Panc1 (cell line): Measurements from ENCODE around the gene SPATA16. TPM values are rescaled to one million over a fixed set of nuclear protein-coding genes. Genes with fewer than 3 reads are reported as not detected.

Experiments
- ATAC-seq: fragments of 200-7000 bp; cut with Tn5 transposase; 2 replicates; pipeline ENCODE4 v1.9.1; 2020; ENCODE audit warnings: mild to moderate bottlenecking, moderate library complexity
- BruUV-seq: library from RNA; stranded (reverse); fragments of 400-500 nt; replicated peaks from 2 replicates; lab custom pipeline; 2021; lab: Mats Ljungman, UMichigan
- CTCF ChIA-PET: fragments of 300-600 bp; sonication (Branson Sonifier 250); formaldehyde crosslinking; loops from one replicate; lab custom pipeline; 2022; ENCODE audit warnings: antibody characterized with exemption; lab: Charles Lee
- POLR2A ChIA-PET: fragments of 300-600 bp; sonication (Branson Sonifier 250); formaldehyde crosslinking; loops from one replicate; lab custom pipeline; 2022; ENCODE audit warnings: antibody characterized with exemption; lab: Charles Lee
- DNase-seq: peaks from one replicate; pipeline ENCODE4 v3.0.0-alpha.2; 2010; ENCODE audit warnings: low read depth, low spot score
- H3K27ac ChIP-seq: 2 replicates; pipeline ENCODE4 v1.5.1; 2011; ENCODE audit warnings: mild to moderate bottlenecking, low read length, inconsistent platforms
- H3K27me3 ChIP-seq: fragments of 200-500 bp; sonication (Bioruptor generic); 2 replicates; pipeline ENCODE4 v1.6.0; 2014; ENCODE audit warnings: low read length, inconsistent platforms; ENCODE audit not compliant: control insufficient read depth, insufficient read depth
- H3K36me3 ChIP-seq: fragments of 200-500 bp; sonication (Bioruptor generic); 2 replicates; pipeline ENCODE4 v1.5.1; 2014; ENCODE audit warnings: inconsistent platforms, mild to moderate bottlenecking, low read length, moderate library complexity; ENCODE audit not compliant: control insufficient read depth, insufficient read depth
- H3K4me1 ChIP-seq: 2 replicates; pipeline ENCODE4 v1.5.1; 2011; ENCODE audit warnings: inconsistent platforms, mild to moderate bottlenecking, low read length, moderate library complexity; ENCODE audit not compliant: control insufficient read depth, insufficient read depth
- H3K4me3 ChIP-seq, 2 experiments: 2 replicates each; pipeline ENCODE4 v1.5.1; 2011 to 2012; ENCODE audit warnings: low read depth in 2 of 2, low read length in 2 of 2, mild to moderate bottlenecking in 2 of 2, inconsistent platforms in 1 of 2, moderate library complexity in 1 of 2
- H3K9me3 ChIP-seq: fragments of 200-500 bp; sonication (Bioruptor generic); 2 replicates; pipeline ENCODE4 v1.5.1; 2014; ENCODE audit warnings: low read depth, mild to moderate bottlenecking, inconsistent platforms, low read length, moderate library complexity; ENCODE audit not compliant: control insufficient read depth, insufficient read depth
- POLR2AphosphoS5 ChIP-seq: IDR thresholded peaks from 2 replicates; pipeline ENCODE4 v1.6.1; 2012; ENCODE audit warnings: mild to moderate bottlenecking, low read depth, low read length, moderate library complexity
- SIN3A ChIP-seq: IDR thresholded peaks from 2 replicates; pipeline ENCODE4 v1.6.1; 2012; ENCODE audit warnings: low read depth, mild to moderate bottlenecking, low read length, moderate library complexity, borderline replicate concordance; ENCODE audit not compliant: insufficient read depth
- TCF7L2 ChIP-seq: IDR thresholded peaks from 2 replicates; pipeline ENCODE4 v1.6.1; 2011; ENCODE audit warnings: mild to moderate bottlenecking, low read depth, low read length, inconsistent platforms
- in situ Hi-C: cut with HindIII; loops from 2 replicates; pipeline ENCODE4 v1.10.0; 2016; ENCODE audit warnings: low sequenced_read_pairs, low pct_unique_long_range_greater_than_20kb
- intact Hi-C: fragments of 100-400 bp; cut with micrococcal nuclease; formaldehyde crosslinking; loops from one replicate; pipeline ENCODE4 v1.10.0; 2022; ENCODE audit not compliant: unreplicated experiment
- total RNA-seq: library from RNA; stranded (reverse); gene quantifications from one replicate; pipeline ENCODE4 v1.2.1, GENCODE V29; 2021; ENCODE audit not compliant: unreplicated experiment
- TF ChIP-seq, protein P1 (sequence below): fragments of 450-650 bp; IDR thresholded peaks from 2 replicates; pipeline ENCODE4 v1.5.1; 2017; ENCODE audit warnings: mild to moderate bottlenecking
- TF ChIP-seq, protein P2 (sequence below), 2 experiments: IDR thresholded peaks; 2 replicates each; pipeline ENCODE4 v1.6.1; 2011 to 2012; ENCODE audit warnings: low read depth in 2 of 2, control low read depth in 1 of 2, low read length in 1 of 2, mild to moderate bottlenecking in 1 of 2, moderate library complexity in 1 of 2; ENCODE audit not compliant: insufficient read depth in 1 of 2

The SPATA16 gene
- total RNA-seq, 1 experiment from 2014 or later: not detected

DNA sequence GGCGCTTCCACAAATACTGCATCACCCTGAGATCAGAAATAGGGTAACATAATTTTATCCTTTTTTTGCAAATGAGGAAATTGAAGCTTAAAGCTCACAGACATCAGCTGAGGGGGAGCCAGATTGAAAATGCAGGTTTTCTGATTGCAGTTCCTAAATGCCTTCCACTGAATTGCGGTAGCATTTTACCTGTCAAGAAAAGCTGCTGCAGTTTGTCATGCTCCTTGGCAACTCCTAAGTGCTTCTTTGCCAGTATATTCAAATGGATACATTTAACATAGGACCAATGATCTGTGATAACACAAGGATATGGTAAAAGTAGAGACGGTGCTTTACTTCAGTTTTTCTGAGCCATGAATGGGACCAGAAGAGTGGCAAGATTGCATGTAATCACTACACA is 50.5 kb downstream of the SPATA16 start:
- CTCF ChIA-PET: no interaction called here
- no peaks in the 10 kb centered on the region for H3K36me3 ChIP-seq
- no TSS peak for BruUV-seq
- H3K27ac ChIP-seq: no peak overlapping the region
- TF ChIP-seq, protein P1, sequence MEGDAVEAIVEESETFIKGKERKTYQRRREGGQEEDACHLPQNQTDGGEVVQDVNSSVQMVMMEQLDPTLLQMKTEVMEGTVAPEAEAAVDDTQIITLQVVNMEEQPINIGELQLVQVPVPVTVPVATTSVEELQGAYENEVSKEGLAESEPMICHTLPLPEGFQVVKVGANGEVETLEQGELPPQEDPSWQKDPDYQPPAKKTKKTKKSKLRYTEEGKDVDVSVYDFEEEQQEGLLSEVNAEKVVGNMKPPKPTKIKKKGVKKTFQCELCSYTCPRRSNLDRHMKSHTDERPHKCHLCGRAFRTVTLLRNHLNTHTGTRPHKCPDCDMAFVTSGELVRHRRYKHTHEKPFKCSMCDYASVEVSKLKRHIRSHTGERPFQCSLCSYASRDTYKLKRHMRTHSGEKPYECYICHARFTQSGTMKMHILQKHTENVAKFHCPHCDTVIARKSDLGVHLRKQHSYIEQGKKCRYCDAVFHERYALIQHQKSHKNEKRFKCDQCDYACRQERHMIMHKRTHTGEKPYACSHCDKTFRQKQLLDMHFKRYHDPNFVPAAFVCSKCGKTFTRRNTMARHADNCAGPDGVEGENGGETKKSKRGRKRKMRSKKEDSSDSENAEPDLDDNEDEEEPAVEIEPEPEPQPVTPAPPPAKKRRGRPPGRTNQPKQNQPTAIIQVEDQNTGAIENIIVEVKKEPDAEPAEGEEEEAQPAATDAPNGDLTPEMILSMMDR: no peak
- TF ChIP-seq, protein P2, sequence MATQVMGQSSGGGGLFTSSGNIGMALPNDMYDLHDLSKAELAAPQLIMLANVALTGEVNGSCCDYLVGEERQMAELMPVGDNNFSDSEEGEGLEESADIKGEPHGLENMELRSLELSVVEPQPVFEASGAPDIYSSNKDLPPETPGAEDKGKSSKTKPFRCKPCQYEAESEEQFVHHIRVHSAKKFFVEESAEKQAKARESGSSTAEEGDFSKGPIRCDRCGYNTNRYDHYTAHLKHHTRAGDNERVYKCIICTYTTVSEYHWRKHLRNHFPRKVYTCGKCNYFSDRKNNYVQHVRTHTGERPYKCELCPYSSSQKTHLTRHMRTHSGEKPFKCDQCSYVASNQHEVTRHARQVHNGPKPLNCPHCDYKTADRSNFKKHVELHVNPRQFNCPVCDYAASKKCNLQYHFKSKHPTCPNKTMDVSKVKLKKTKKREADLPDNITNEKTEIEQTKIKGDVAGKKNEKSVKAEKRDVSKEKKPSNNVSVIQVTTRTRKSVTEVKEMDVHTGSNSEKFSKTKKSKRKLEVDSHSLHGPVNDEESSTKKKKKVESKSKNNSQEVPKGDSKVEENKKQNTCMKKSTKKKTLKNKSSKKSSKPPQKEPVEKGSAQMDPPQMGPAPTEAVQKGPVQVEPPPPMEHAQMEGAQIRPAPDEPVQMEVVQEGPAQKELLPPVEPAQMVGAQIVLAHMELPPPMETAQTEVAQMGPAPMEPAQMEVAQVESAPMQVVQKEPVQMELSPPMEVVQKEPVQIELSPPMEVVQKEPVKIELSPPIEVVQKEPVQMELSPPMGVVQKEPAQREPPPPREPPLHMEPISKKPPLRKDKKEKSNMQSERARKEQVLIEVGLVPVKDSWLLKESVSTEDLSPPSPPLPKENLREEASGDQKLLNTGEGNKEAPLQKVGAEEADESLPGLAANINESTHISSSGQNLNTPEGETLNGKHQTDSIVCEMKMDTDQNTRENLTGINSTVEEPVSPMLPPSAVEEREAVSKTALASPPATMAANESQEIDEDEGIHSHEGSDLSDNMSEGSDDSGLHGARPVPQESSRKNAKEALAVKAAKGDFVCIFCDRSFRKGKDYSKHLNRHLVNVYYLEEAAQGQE (IDR thresholded peaks at IDR 0.05; ENCODE audit: insufficient read depth in 1 of 2, low read depth in 2 of 2, low read length in 1 of 2): no peak
- TF ChIP-seq TCF7L2: no peak
- TF ChIP-seq POLR2AphosphoS5: no peak
- TF ChIP-seq SIN3A: no peak
- H3K4me3 ChIP-seq: no peak overlapping the region
- ATAC-seq (no peak), DNase-seq (no peak)
- in situ Hi-C loops (no loop called here), intact Hi-C loops (no loop called here)
- POLR2A ChIA-PET: no interaction called here
- peaks cover under 1% of the 10 kb centered on the region; the same call in 1 of the 2 replicates for H3K27me3 ChIP-seq
- H3K9me3 ChIP-seq: no peaks in the 10 kb centered on the region
- H3K4me1 ChIP-seq: no peaks in the 10 kb centered on the region

DNA sequence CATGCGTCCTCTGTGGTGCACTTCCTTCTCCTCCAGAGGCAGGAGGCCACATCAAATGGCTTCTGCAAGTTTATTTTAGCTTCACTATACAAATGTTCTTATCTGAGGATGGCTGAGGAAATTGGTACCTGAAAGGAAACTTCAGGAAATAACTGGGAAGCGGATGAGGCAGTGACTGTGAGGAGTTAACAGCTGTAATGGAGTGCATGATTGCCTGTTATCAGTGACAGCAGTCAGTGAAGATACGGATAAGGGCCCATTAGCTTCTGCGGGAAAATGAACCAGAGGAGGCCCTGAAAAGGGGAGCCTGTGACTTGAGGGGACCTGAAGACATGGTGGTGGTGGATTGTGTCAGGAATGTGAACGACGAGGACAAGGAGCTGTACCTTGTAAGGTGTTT is 51.8 kb downstream of the SPATA16 start:
- DNase-seq (no peak), ATAC-seq (no peak)
- Histone ChIP-seq H3K27ac (no peak overlapping the region), H3K36me3 (no peaks in the 10 kb centered on the region), H3K27me3 (no peaks in the 10 kb centered on the region), H3K4me1 (no peaks in the 10 kb centered on the region), H3K4me3 (no peak overlapping the region), H3K9me3 (no peaks in the 10 kb centered on the region)
- TF ChIP-seq SIN3A: no peak
- no peak for TF ChIP-seq TCF7L2
- TF ChIP-seq POLR2AphosphoS5: no peak
- TF ChIP-seq, protein P1: no peak
- TF ChIP-seq, protein P2 (IDR thresholded peaks at IDR 0.05; ENCODE audit: insufficient read depth in 1 of 2, low read depth in 2 of 2, low read length in 1 of 2): no peak
- intact Hi-C loops: no loop called here
- in situ Hi-C loops: no loop called here
- ChIA-PET POLR2A (no interaction called here), CTCF (no interaction called here)
- BruUV-seq: no TSS peak
